ENCODE data around the gene KCTD2. TPM values are rescaled to one million over a fixed set of nuclear protein-coding genes. Genes with fewer than 3 reads are reported as not detected.
A peak's percentile ranks its signal among the peaks of the same experiment; 100 is the strongest.

The KCTD2 gene
- total and polyA plus RNA-seq, 9 of the 15 experiments (the other 6 are each of a cell fraction or from before 2014, with no cell fraction given) = 1.7 to 32.9 (median 15.8) TPM

GRCh38 chr17:75012346-75013091, 34.5 kb upstream of the KCTD2 start, which contains the start of gene MRPL58 (continued):
- TF ChIP-seq SREBF1 (IDR thresholded peaks at IDR 0.05; ENCODE audit: borderline replicate concordance, low read depth, low read length) (no peak), TBP (optimal IDR thresholded peaks at IDR 0.05; ENCODE audit: low read depth, low read length) (peak; percentile 95), PTRF (tag; IDR thresholded peaks at IDR 0.05) (no peak), CSDE1 (IDR thresholded peaks at IDR 0.05) (no peak), MBD2 (IDR thresholded peaks at IDR 0.05; ENCODE audit: borderline replicate concordance, low read depth) (peak; percentile 75; the same call in 1 of the 2 replicates), MYBL2 (IDR thresholded peaks at IDR 0.05; ENCODE audit: low read depth) (no peak), MYBL2 (CRISPR knock-in tag; IDR thresholded peaks at IDR 0.05; ENCODE audit: borderline replicate concordance) (no peak), SMAD2 (IDR thresholded peaks at IDR 0.05; ENCODE audit: low read depth, low read length) (no peak), ZNF518B (CRISPR knock-in tag; IDR thresholded peaks at IDR 0.05) (no peak), ZBTB26 (CRISPR knock-in tag; IDR thresholded peaks at IDR 0.05) (no peak), ZNF347 (CRISPR knock-in tag; IDR thresholded peaks at IDR 0.05; ENCODE audit: low read depth) (no peak), PHB2 (IDR thresholded peaks at IDR 0.05; ENCODE audit: low read depth) (no peak), RAD21 (CRISPR knock-in tag; conservative IDR thresholded peaks at IDR 0.05 in 1 of 2, IDR thresholded peaks at IDR 0.05 in 1 of 2) (peak; percentile 19 to 45; a peak in 3 of 4 replicates), SP2 (IDR thresholded peaks at IDR 0.05; ENCODE audit: extremely low read depth, low read depth, low read length, poor library complexity, severe bottlenecking) (no peak), KAT8 (IDR thresholded peaks at IDR 0.05; ENCODE audit: low read depth) (no peak), ZNF79 (CRISPR knock-in tag; IDR thresholded peaks at IDR 0.05; ENCODE audit: low read depth) (no peak), EZH2 (IDR thresholded peaks at IDR 0.05; ENCODE audit: borderline replicate concordance, low read depth, low read length) (no peak), GATAD2A (IDR thresholded peaks at IDR 0.05) (peak; percentile 83; the same call in 1 of the 2 replicates), PHTF2 (CRISPR knock-in tag; IDR thresholded peaks at IDR 0.05) (no peak), ZNF586 (CRISPR knock-in tag; conservative IDR thresholded peaks at IDR 0.05) (no peak), CBFB (CRISPR knock-in tag; IDR thresholded peaks at IDR 0.05) (no peak; the same call in 1 of the 2 replicates), ARID2 (IDR thresholded peaks at IDR 0.05) (no peak), ZNF140 (CRISPR knock-in tag; IDR thresholded peaks at IDR 0.05) (no peak), DDX20 (tag; IDR thresholded peaks at IDR 0.05; ENCODE audit: low read depth) (no peak), TCFL5 (CRISPR knock-in tag; conservative IDR thresholded peaks at IDR 0.05) (no peak), SUPT5H (IDR thresholded peaks at IDR 0.05) (peak; percentile 83), HDAC2 (IDR thresholded peaks at IDR 0.05) (0 out of 2 replicates have a peak, but pooled peaks have one; percentile 34)
